OCI-LY7 (cell line): ENCODE measurements around the gene GRID1. TPM values are rescaled to one million over a fixed set of nuclear protein-coding genes. Genes with fewer than 3 reads are reported as not detected.

Source experiments
- BruUV-seq: library from RNA; stranded (reverse); fragments of 400-500 nt; replicated peaks from 2 replicates; lab custom pipeline; 2021; lab: Mats Ljungman, UMichigan
- CTCF ChIA-PET: fragments of 300-600 bp; sonication (Branson Sonifier 250); formaldehyde crosslinking; loops from one replicate; lab custom pipeline; 2022; ENCODE audit warnings: antibody characterized with exemption; ENCODE audit not compliant: unreplicated experiment; lab: Charles Lee
- POLR2A ChIA-PET: fragments of 300-600 bp; sonication (Branson Sonifier 250); formaldehyde crosslinking; loops from one replicate; lab custom pipeline; 2022; ENCODE audit warnings: antibody characterized with exemption; lab: Charles Lee
- DNase-seq: peaks from one replicate; pipeline ENCODE4 v3.0.0-alpha.2; 2015; ENCODE audit warnings: low spot score
- H2AFZ ChIP-seq: fragments of 200-600 bp; sonication (generic), shearing (Covaris generic); 2 replicates; pipeline ENCODE4 v1.6.1; 2014; ENCODE audit warnings: mild to moderate bottlenecking, antibody characterized with exemption, low read length, moderate library complexity
- H3K27ac ChIP-seq: fragments of 200-600 bp; sonication (generic); 2 replicates; pipeline ENCODE4 v1.5.1; 2014; ENCODE audit warnings: mixed run types, low read depth, mild to moderate bottlenecking, moderate library complexity, low read length, inconsistent platforms; ENCODE audit not compliant: poor library complexity, severe bottlenecking
- H3K36me3 ChIP-seq: fragments of 200-600 bp; sonication (generic); 2 replicates; pipeline ENCODE4 v1.6.1; 2014; ENCODE audit warnings: mild to moderate bottlenecking, antibody characterized with exemption, low read length, moderate library complexity, mixed read lengths; ENCODE audit not compliant: insufficient read depth
- H3K4me1 ChIP-seq: fragments of 200-600 bp; sonication (generic); 2 replicates; pipeline ENCODE4 v1.5.1; 2014; ENCODE audit warnings: mild to moderate bottlenecking, low read length; ENCODE audit not compliant: insufficient read depth, poor library complexity, severe bottlenecking
- H3K4me2 ChIP-seq: fragments of 200-600 bp; sonication (generic); 2 replicates; pipeline ENCODE4 v1.6.1; 2014; ENCODE audit warnings: mild to moderate bottlenecking, low read length
- H3K4me3 ChIP-seq: fragments of 200-600 bp; sonication (generic); 2 replicates; pipeline ENCODE4 v1.5.1; 2014; ENCODE audit warnings: mild to moderate bottlenecking, low read depth, low read length; ENCODE audit not compliant: poor library complexity, severe bottlenecking
- H3K79me2 ChIP-seq: fragments of 200-600 bp; sonication (generic); 2 replicates; pipeline ENCODE4 v1.6.1; 2016; ENCODE audit warnings: low read depth, mild to moderate bottlenecking, low read length, moderate library complexity, mixed read lengths; ENCODE audit not compliant: insufficient read depth
- H3K9me2 ChIP-seq: fragments of 200-600 bp; sonication (generic); 2 replicates; pipeline ENCODE4 v1.6.1; 2016; ENCODE audit warnings: mild to moderate bottlenecking, low read length, mixed read lengths; ENCODE audit not compliant: insufficient read depth
- H3K9me3 ChIP-seq: fragments of 200-600 bp; sonication (generic); 2 replicates; pipeline ENCODE4 v1.6.1; 2014; ENCODE audit warnings: mild to moderate bottlenecking, mixed run types, low read length, mixed read lengths
- H4K20me1 ChIP-seq: fragments of 200-600 bp; sonication (generic); 2 replicates; pipeline ENCODE4 v1.6.1; 2014; ENCODE audit warnings: mild to moderate bottlenecking, antibody characterized with exemption, low read length, moderate library complexity, mixed read lengths; ENCODE audit not compliant: insufficient read depth
- EZH2phosphoT487 ChIP-seq: fragments of 200-600 bp; sonication (generic); IDR thresholded peaks from 2 replicates; pipeline ENCODE4 v1.6.1; 2018; ENCODE audit warnings: low read depth, borderline replicate concordance, mild to moderate bottlenecking, mixed run types, antibody characterized with exemption, low read length, moderate library complexity, mixed read lengths
- intact Hi-C: fragments of 100-400 bp; cut with micrococcal nuclease; formaldehyde crosslinking; loops from one replicate; pipeline ENCODE4 v1.10.0; 2022; ENCODE audit not compliant: unreplicated experiment
- total RNA-seq, 2 experiments: library from RNA; depleted of rRNA in 1 of 2; stranded (reverse); fragments of >200 nt in 1 of 2; shearing (Covaris generic) in 1 of 2; gene quantifications; 2 replicates each; pipeline ENCODE4 v1.2.3, GENCODE V29; 2014 to 2022
- TF ChIP-seq, protein P1 (sequence below): fragments of 200-600 bp; sonication (generic); conservative IDR thresholded peaks from 2 replicates; pipeline ENCODE4 v1.5.1; 2014; ENCODE audit warnings: mild to moderate bottlenecking, antibody characterized with exemption, low read length, moderate library complexity, mixed read lengths

GRID1 gene
- total RNA-seq, 2 experiments from 2014 or later = 1.6 to 3.7 TPM

DNA sequence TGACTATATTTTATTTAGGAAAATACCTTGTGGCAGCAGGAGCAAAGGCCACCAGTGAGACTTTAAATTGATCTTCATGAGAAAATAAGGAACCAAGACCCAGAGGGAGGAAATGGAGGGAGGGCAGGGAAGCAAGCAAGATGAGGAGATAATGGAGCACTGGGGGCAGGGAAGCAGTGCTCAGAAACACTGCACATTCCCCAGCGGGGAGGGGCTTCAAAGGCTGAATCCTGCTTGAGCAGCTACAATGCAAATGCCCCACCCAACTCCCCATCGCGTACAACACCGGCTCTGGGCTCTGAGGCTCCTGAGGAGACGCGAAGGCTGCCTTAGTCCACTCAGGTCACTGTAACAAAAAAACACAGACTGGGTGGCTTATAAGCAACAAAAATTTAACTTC lies 503.8 kb downstream of the GRID1 start:
- Histone ChIP-seq H3K4me2 (no peak overlapping the region), H3K27ac (no peak overlapping the region), H3K9me3 (no peaks in the 10 kb centered on the region), H3K79me2 (no peaks in the 10 kb centered on the region), H3K36me3 (no peaks in the 10 kb centered on the region), H3K4me1 (no peaks in the 10 kb centered on the region), H3K4me3 (no peak overlapping the region), H4K20me1 (no peaks in the 10 kb centered on the region), H3K9me2 (no peaks in the 10 kb centered on the region), H2AFZ (no peak overlapping the region)
- no peak for DNase-seq
- POLR2A ChIA-PET = interaction anchor here (0.5 kb wide), 1 partner anchor 316 kb away, joined by 3 read pairs; no protein-coding TSS in a partner anchor
- BruUV-seq = no TSS peak
- intact Hi-C loops = no loop called here
- TF ChIP-seq, protein P1, sequence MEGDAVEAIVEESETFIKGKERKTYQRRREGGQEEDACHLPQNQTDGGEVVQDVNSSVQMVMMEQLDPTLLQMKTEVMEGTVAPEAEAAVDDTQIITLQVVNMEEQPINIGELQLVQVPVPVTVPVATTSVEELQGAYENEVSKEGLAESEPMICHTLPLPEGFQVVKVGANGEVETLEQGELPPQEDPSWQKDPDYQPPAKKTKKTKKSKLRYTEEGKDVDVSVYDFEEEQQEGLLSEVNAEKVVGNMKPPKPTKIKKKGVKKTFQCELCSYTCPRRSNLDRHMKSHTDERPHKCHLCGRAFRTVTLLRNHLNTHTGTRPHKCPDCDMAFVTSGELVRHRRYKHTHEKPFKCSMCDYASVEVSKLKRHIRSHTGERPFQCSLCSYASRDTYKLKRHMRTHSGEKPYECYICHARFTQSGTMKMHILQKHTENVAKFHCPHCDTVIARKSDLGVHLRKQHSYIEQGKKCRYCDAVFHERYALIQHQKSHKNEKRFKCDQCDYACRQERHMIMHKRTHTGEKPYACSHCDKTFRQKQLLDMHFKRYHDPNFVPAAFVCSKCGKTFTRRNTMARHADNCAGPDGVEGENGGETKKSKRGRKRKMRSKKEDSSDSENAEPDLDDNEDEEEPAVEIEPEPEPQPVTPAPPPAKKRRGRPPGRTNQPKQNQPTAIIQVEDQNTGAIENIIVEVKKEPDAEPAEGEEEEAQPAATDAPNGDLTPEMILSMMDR = no peak
- no peak for TF ChIP-seq EZH2phosphoT487
- CTCF ChIA-PET = no interaction called here

DNA sequence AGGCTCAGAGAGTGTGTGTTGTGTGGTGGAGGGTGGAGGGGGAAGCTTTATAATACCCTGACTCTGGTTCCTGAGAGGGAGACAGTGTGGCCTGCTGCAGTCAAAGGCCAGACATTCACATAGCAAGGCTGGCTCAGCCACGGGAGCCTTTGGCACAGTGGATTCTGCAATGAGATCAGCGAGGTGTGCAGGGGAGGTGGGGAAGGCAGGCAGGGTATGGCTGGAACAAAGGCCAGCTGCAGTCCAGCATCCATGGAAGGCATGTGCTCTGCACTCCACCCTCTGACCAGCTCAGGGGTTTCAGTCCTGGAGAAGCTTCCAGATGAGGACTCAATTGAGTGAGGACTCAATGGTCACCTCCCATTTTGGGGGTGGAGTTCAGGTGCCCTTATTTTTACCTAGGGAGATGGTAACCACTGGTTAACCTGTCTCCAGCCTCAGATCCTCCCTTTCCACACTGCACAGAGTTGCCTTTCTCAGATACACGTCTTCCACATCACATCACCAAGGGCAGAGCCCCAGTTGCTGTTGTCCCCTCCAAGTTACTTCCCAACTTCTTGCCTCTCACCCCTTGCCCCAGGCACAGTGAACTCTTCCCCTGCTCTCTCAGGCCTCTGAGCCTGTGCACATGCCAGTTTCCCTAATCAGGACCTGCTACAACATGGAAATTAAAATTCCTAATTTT lies 504.9 kb downstream of the GRID1 start:
- Histone ChIP-seq H3K4me1 (no peaks in the 10 kb centered on the region), H3K4me2 (no peak overlapping the region), H3K36me3 (no peaks in the 10 kb centered on the region), H3K4me3 (no peak overlapping the region), H3K79me2 (no peaks in the 10 kb centered on the region), H3K27ac (no peak overlapping the region), H2AFZ (no peak overlapping the region), H3K9me3 (no peaks in the 10 kb centered on the region), H3K9me2 (no peaks in the 10 kb centered on the region), H4K20me1 (no peaks in the 10 kb centered on the region)
- ChIA-PET CTCF (no interaction called here), POLR2A (interaction anchor here (1.0 kb wide), 1 partner anchor 12 kb away, joined by 3 read pairs; no protein-coding TSS in a partner anchor)
- TF ChIP-seq EZH2phosphoT487 = no peak
- TF ChIP-seq, protein P1 = no peak
- no TSS peak for BruUV-seq
- intact Hi-C loops = no loop called here
- no peak for DNase-seq

DNA sequence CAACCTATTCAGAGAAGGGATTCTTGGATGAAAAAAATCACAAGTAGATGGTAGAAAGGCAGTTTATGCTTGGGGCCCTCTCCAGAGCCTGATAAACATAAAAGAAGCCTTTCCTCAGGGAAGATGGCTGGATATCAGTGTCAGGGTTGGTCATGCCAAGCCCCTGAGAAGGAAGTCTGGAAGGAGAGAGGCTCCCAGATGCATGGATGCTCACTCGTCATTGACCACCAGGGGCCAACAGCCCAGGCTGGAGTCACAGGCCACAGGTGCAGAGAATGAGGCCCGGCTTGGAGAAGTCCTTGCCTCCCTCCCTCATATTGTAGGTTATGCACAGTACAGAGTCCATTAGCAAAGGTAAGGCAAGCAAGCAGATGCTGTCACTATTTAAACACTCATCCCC lies 506.7 kb downstream of the GRID1 start:
- Histone ChIP-seq H3K4me2 (no peak overlapping the region), H4K20me1 (no peaks in the 10 kb centered on the region), H3K4me3 (no peak overlapping the region), H2AFZ (no peak overlapping the region), H3K79me2 (no peaks in the 10 kb centered on the region), H3K36me3 (no peaks in the 10 kb centered on the region), H3K9me3 (no peaks in the 10 kb centered on the region), H3K9me2 (no peaks in the 10 kb centered on the region), H3K27ac (no peak overlapping the region), H3K4me1 (no peaks in the 10 kb centered on the region)
- CTCF ChIA-PET = no interaction called here
- intact Hi-C loops = no loop called here
- POLR2A ChIA-PET = no interaction called here
- BruUV-seq = no TSS peak
- no peak for DNase-seq
- no peak for TF ChIP-seq EZH2phosphoT487
- TF ChIP-seq, protein P1 = no peak
